HL-60 (cell line): Measurements from ENCODE around the gene CTDP1.

ENCODE experiments used
- CTCF ChIP-seq: IDR thresholded peaks from one replicate; pipeline ENCODE4 v1.5.1; 2011; ENCODE audit warnings: low read length, control low read depth, inconsistent platforms; ENCODE audit not compliant: insufficient read depth
- POLR2AphosphoS5 ChIP-seq: IDR thresholded peaks from 2 replicates; pipeline ENCODE4 v1.6.1; 2012; ENCODE audit warnings: low read depth
- REST ChIP-seq: IDR thresholded peaks from 2 replicates; pipeline ENCODE4 v1.6.1; 2012; ENCODE audit warnings: low read depth; ENCODE audit not compliant: insufficient replicate concordance

- TF ChIP-seq CTCF (no peak), POLR2AphosphoS5 (no peak), REST (no peak)
These were observed 100.9 kb downstream of the CTDP1 start for GRCh38 chr18:79780547-79780946.
